Measurements from ENCODE around the gene SRCAP.

SRCAP gene

DNA sequence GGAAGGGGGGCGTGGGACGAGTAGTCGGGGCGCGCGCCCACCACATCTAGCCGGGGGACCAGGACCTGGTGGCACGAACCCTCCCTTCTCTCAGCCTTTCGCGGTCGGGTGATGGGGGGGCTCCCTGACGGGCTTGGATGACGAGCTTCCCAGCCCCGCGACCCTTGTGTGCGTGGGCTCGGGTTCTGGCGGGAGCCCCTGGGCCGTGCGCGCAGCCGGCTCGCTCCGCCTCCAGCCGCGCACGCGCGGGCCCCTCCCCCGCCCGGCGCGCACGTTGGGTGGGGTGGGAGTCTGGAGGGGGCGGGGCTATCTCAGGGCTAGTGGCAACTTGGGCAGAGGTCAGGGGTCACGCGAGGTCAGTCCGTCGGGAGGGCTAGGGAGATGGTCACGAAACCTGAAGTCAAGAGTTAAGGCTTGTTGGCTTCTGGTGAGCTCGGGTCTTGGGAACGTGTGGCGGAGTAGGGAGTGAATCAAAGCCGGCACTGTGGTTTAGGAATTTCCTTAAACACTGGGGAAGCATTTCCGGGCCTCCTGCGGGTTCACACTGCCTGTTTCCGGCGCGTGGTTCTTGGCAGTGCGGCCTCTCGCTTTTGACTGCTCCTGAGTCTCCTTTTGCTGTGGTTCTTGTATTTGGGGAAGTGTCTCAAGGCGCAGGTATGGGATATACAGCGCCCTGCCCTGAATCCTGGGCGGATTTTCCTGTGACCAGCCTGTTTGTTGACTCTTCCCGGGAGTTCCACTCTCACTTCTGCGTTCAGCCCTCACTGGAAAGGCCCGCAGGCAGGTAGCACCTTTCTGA, at the start of gene SRCAP:
TSS of gene SRCAP (plus strand) at position 356 of the 799 bp plus-strand sequence. CDS start 1,654 bp downstream, outside the sequence.
- peak; percentile 75 to 81 for DNase-seq

GRCh38 chr16:30649725-30650368, 49.1 kb upstream of the SRCAP start:
- DNase-seq, result no peak

- peak; percentile 98 to 99 for DNase-seq
These were observed 48.4 kb upstream of the SRCAP start, which contains the start of gene PRR14 for GRCh38 chr16:30650369-30651123. Gene PRR14 (plus strand): TSS chr16:30650960. CDS start chr16:30651646, 686 bp downstream.

GRCh38 chr16:30651124-30652004, 47.6 kb upstream of the SRCAP start:
- peak; percentile 57 to 64 for DNase-seq

- no peak for DNase-seq
These were observed 47.0 kb upstream of the SRCAP start for GRCh38 chr16:30652005-30652296.

GRCh38 chr16:30652718-30653117, 46.3 kb upstream of the SRCAP start:
- DNase-seq, result no peak

DNA sequence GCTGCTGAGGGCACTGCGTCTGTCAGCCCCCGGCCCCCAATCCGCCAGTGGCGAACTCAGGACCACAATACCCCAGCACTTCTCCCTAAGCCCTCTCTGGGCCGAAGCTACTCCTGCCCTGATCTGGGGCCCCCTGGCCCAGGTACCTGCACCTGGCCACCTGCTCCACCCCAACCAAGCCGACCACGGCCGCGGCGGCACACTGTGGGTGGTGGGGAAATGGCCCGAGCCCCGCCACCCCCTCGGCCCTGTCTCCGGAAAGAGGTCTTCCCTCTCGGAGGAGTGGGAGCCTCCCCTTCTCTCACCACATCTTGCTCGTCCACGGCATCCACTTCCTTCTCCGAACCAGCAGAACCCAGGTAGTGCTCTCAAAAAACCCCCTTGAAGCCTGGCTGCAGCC, 44.1 kb upstream of the SRCAP start:
- no peak for DNase-seq

- no peak for DNase-seq
These were observed 43.1 kb upstream of the SRCAP start for GRCh38 chr16:30655815-30656347.

DNA sequence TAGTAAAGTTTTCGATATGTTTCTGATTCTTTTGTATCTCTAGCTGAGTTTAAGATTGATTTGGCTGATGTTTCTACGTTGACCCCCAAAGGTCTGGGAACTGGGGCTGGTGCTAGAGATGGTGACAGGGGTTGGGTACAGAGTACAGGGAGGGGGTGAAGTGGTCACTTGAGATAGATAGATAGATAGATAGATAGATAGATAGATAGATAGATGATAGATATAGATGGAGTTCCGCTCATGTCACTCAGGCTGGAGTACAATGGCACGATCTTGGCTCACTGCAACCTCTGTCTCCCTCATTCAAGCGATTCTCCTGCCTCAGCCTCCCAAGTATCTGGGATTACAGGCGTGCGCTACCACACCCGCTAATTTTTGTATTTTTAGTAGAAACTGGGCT, 42.6 kb upstream of the SRCAP start:
- no peak for DNase-seq

DNA sequence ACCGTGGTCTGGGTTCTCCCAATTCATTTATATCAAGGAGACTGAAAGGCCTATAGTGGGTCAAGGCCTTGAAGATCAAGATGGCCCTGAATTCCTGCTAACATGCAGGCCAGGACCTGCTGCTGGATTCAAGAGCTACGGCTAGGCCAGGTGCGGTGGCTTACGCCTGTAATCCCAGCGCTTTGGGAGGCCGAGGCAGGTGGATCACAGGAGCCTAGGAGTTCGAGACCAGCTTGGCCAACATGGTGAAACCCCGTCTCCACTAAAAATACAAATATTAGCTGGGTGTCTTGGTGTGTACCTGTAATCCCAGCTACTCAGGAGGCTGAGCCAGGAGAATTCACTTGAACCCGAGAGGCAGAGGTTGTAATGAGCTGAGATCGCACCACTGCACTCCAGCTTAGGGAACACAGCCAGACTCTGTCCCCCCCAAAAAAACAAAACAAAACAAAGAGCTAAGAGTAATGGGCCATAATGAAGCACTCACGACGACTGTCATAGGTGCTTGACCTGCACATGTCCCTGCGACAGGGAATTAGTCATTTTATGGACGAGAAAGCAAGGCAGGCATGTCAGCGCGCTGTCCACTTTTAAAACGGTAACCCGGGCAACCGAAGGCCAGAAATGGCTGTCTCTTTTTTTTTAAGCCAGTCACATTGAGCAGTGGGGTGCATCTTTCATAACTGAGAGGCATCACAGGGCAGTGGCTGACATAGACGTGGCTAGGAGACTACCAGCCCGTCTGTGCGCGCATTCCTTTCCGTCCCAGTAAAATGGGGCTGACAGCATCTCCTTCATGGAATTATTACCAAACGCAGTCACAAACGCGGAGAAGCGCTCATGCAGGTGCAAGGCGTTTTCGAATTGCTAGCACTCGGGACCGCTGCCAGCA, 41.8 kb upstream of the SRCAP start:
- no peak for DNase-seq

DNA sequence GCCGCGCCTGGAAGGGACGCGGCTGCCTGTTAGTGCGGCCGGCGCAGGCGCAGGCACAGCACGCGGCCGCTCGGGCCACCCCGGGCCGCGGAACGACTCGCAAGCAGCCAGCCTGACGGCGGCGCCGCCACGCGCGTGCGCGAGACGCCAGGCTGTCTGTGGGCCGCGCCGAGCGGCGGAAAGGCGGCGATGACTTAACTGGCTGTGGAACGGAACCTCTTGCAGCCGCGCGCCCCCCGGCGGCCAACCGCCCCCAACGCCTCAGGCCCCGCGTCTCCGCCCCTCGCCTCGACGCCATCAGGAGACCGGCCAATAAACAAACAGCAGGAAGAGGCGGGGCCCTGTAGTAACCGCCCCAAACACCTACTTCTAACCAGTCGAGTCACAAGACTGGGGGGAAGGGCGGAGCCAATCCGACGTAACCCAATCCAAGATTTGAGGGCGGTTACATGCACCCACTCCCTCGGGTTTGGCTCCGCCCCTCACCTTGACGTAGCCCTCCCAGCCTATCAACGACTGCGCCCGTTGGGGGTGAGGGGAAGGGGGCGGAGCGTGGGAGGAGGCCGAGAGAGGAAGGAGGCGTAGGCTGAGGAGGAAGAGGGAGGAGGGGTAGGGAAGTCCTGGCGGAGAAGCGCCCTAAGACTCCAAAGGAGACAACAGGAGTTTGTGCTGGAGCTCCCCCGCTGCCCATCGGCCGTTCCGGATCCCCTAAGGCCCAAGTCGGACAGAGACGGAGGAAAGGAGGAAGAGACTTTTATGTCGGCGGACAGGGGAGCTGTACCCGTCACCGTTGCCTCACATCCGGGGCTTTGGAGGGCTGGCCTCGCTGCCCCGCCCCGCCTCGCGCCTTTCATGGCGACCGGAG, 40.9 kb upstream of the SRCAP start, which contains the start of gene FBRS:
TSS of gene FBRS (plus strand) at position 566 of the 865 bp plus-strand sequence. CDS start 1,088 bp downstream, outside the sequence.
- peak; percentile 100 for DNase-seq

DNA sequence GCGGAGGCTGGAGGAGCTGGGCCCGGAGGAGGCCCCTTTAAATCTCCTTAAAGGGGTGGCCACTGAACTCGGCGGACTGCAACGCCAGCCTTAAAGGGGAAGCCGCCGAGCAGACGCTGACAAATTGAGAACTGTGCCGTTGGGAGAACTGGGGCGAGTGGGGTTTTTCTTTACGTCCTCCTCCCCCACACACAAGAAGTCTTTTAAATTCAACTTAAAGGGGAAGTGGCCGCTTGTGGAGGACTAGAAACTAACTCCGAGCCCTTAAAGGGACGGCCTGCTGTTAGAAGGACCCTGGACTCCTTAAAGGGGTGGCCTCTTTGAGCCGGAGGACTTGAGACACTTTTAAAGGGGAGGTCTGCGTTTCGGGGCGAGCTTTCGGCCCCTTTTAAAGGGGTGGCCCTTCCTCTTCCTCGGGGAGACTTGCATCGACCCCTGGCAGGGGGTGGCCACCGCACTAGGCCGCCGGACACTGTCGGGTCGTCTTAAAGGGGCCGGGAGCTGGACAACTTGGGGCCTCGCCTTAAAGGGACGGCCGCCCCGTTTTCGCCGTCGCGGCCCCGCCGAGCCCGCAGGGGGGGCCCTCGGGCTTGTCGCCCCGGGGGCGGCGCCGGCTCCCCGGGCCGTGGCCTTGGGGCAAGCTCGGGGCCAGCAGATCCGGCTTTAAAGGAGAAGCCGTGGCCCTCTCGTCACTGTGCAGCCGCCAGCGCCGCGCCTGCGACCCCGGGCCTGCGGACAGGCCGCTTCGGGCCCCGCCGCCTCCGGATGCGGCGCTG, 40.1 kb upstream of the SRCAP start:
- peak; percentile 92 to 94 for DNase-seq

- peak in 1 of 2 experiments; percentile 26 for DNase-seq
These were observed 39.2 kb upstream of the SRCAP start for GRCh38 chr16:30659507-30660423.

DNA sequence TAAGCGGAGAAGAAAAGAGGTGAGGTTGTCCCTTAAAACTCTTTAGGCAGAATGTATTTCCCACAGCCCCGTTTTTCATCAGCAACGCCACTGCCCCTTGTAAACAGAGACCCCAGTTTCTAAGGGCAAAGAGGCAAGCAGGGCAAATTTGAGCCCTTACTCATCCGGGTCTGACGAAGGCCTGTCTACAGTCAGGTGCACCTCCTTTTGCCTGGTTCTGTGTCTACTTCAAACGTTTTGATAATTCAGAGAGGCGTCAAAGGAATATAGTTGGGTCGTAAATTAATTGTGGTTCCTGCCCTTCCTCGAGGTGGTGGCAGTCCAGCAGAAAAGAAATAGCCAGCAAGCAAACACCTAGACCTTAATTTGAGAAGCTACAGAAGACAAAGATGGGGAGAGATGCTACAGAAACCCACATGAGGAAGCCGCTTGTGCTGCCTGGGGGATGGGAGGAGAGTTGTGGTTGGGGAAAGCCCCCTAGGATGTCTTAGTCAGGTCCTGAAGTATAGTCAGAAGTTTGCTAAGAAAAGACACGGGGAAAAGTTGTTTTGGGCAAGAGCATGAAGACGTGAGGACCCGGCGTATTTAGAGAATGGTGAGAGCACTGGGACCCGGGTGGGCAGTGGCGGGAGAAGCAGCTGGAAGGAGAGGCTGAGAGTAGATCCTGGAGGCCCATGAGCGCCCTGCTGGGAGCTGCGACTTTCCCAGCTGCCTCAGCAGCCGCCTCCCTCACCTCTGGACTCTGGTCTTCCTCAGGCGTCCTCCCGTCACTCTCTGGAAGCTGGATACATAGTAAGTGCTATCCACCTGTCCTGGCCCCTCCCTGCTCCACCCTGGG, 38.3 kb upstream of the SRCAP start:
- DNase-seq, result peak; percentile 78 to 80

DNA sequence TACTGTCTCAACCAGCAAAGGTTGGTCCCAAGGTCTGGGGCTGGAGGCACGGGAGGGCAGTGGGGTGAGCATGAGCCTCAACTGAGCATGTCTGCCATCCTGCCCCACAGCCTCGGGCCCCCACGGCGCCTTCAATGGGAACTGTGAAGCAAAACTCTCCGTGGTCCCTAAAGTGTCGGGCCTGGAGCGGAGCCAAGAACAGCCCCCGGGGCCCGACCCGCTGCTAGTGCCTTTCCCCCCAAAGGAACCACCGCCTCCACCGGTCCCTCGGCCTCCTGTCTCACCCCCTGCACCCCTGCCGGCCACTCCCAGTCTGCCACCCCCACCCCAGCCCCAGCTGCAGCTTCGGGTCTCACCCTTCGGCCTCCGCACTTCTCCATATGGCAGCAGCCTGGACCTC, 36.5 kb upstream of the SRCAP start:
- DNase-seq, result no peak

GRCh38 chr16:30663038-30663437, 35.9 kb upstream of the SRCAP start:
- DNase-seq, result no peak

- no peak for DNase-seq
These were observed 35.2 kb upstream of the SRCAP start for GRCh38 chr16:30663820-30664219.
